ENCODE results near the gene CHID1. TPM values are rescaled to one million over a fixed set of nuclear protein-coding genes. Genes with fewer than 3 reads are reported as not detected.

Gene CHID1
- polyA plus RNA-seq, 1 donor from 2014 or later: 51.2 TPM

GRCh38 chr11:858053-858761 is 52.4 kb downstream of the CHID1 start:
- Histone ChIP-seq H2AFZ (ENCODE audit: low read depth, low read length) (no peak overlapping the region), H4K20me1 (ENCODE audit: insufficient read depth) (no peaks in the 10 kb centered on the region)

GRCh38 chr11:856397-856796 is 54.2 kb downstream of the CHID1 start:
- H3K79me2 ChIP-seq (replicated peaks; ENCODE audit: insufficient read depth, low read length): no peaks in the 10 kb centered on the region
- TF ChIP-seq EP300 (conservative IDR thresholded peaks at IDR 0.05; ENCODE audit: poor library complexity, severe bottlenecking) (no peak), CTCF (IDR thresholded peaks at IDR 0.05; ENCODE audit: poor library complexity, severe bottlenecking) (no peak), SMC3 (conservative IDR thresholded peaks at IDR 0.05; ENCODE audit: poor library complexity) (no peak), TAF1 (IDR thresholded peaks at IDR 0.05; ENCODE audit: low read depth) (no peak), RAD21 (conservative IDR thresholded peaks at IDR 0.05) (no peak)

More at GRCh38 chr11:858053-858761, 52.4 kb downstream of the CHID1 start:
- Histone ChIP-seq H3K79me2 (replicated peaks; ENCODE audit: insufficient read depth, low read length) (no peaks in the 10 kb centered on the region), H3F3A (ENCODE audit: insufficient read depth, low read length, poor library complexity, severe bottlenecking) (no peaks in the 10 kb centered on the region), H3K9ac (ENCODE audit: low read length) (no peak overlapping the region), H3K9me3 (ENCODE audit: low read length) (no peaks in the 10 kb centered on the region), H3K36me3 (ENCODE audit: insufficient read depth, low read length) (no peaks in the 10 kb centered on the region), H3K27me3 (ENCODE audit: insufficient read depth, low read depth, low read length) (no peaks in the 10 kb centered on the region), H3K4me2 (ENCODE audit: low read length) (no peak overlapping the region), H3K9me2 (ENCODE audit: insufficient read depth, low read length) (no peaks in the 10 kb centered on the region), H3K4me3 (ENCODE audit: low read length) (no peak overlapping the region), H3K27ac (ENCODE audit: low read length) (no peak overlapping the region)
- TF ChIP-seq SMC3 (conservative IDR thresholded peaks at IDR 0.05; ENCODE audit: poor library complexity) (no peak), EP300 (conservative IDR thresholded peaks at IDR 0.05; ENCODE audit: poor library complexity, severe bottlenecking) (no peak), REST (IDR thresholded peaks at IDR 0.05; ENCODE audit: borderline replicate concordance) (no peak), MXI1 (conservative IDR thresholded peaks at IDR 0.05; ENCODE audit: poor library complexity, severe bottlenecking) (no peak), RAD21 (conservative IDR thresholded peaks at IDR 0.05) (no peak), CTCF (IDR thresholded peaks at IDR 0.05; ENCODE audit: poor library complexity, severe bottlenecking) (no peak), TAF1 (IDR thresholded peaks at IDR 0.05; ENCODE audit: low read depth) (no peak), EZH2 (IDR thresholded peaks at IDR 0.05; ENCODE audit: borderline replicate concordance, insufficient read depth, low read length, poor library complexity, severe bottlenecking) (no peak), POLR2AphosphoS5 (IDR thresholded peaks at IDR 0.05) (no peak)

More at GRCh38 chr11:856397-856796, 54.2 kb downstream of the CHID1 start:
- Histone ChIP-seq H3K27me3 (ENCODE audit: insufficient read depth, low read depth, low read length) (no peaks in the 10 kb centered on the region), H2AFZ (ENCODE audit: low read depth, low read length) (no peak overlapping the region), H3K9me2 (ENCODE audit: insufficient read depth, low read length) (no peaks in the 10 kb centered on the region), H3K4me2 (ENCODE audit: low read length) (no peak overlapping the region), H3K27ac (ENCODE audit: low read length) (peak overlapping the region; percentile 28), H3F3A (ENCODE audit: insufficient read depth, low read length, poor library complexity, severe bottlenecking) (no peaks in the 10 kb centered on the region), H4K20me1 (ENCODE audit: insufficient read depth) (no peaks in the 10 kb centered on the region), H3K4me3 (ENCODE audit: low read length) (peak overlapping the region; percentile 30), H3K9me3 (ENCODE audit: low read length) (no peaks in the 10 kb centered on the region), H3K36me3 (ENCODE audit: insufficient read depth, low read length) (no peaks in the 10 kb centered on the region), H3K9ac (ENCODE audit: low read length) (peak overlapping the region; percentile 23)

All from neural cell (in vitro differentiated cells).